GM21723 (cell line): ENCODE data around the gene SMIM8.

ENCODE experiments used
- ATAC-seq: cut with Tn5 transposase; IDR thresholded peaks from one replicate; pipeline ENCODE4 v1.9.1; 2021; ENCODE audit warnings: mild to moderate bottlenecking, moderate library complexity; ENCODE audit not compliant: unreplicated experiment

The SMIM8 gene

GRCh38 chr6:87333591-87334181 is 11.3 kb downstream of the SMIM8 start:
- ATAC-seq = no peak

GRCh38 chr6:87334683-87335082 is 12.3 kb downstream of the SMIM8 start:
- no peak for ATAC-seq

GRCh38 chr6:87336367-87336766 is 14.0 kb downstream of the SMIM8 start:
- no peak for ATAC-seq

- no peak for ATAC-seq
Measured at GRCh38 chr6:87340230-87340629, 17.8 kb downstream of the SMIM8 start.

- ATAC-seq = no peak
Measured at GRCh38 chr6:87341158-87341557, 18.8 kb downstream of the SMIM8 start.

GRCh38 chr6:87341899-87342298 is 19.5 kb downstream of the SMIM8 start:
- peak; percentile 90 for ATAC-seq

- no peak for ATAC-seq
Measured at GRCh38 chr6:87342829-87343228, 20.4 kb downstream of the SMIM8 start.

GRCh38 chr6:87344731-87345130 is 22.3 kb downstream of the SMIM8 start, which contains the start of gene C6orf163:
TSS of gene C6orf163 (plus strand) at chr6:87344813. CDS start at chr6:87345100, 287 bp downstream.
- ATAC-seq = no peak

- ATAC-seq = no peak
Measured at GRCh38 chr6:87346700-87347099, 24.3 kb downstream of the SMIM8 start.

GRCh38 chr6:87349896-87350295 is 27.5 kb downstream of the SMIM8 start:
- no peak for ATAC-seq

GRCh38 chr6:87350516-87350915 is 28.1 kb downstream of the SMIM8 start:
- no peak for ATAC-seq

- no peak for ATAC-seq
Measured at GRCh38 chr6:87351583-87351982, 29.2 kb downstream of the SMIM8 start.

- no peak for ATAC-seq
Measured at GRCh38 chr6:87356181-87356580, 33.8 kb downstream of the SMIM8 start.

- no peak for ATAC-seq
Measured at GRCh38 chr6:87357479-87358196, 35.2 kb downstream of the SMIM8 start.

- ATAC-seq = no peak
Measured at GRCh38 chr6:87364602-87365252, 42.3 kb downstream of the SMIM8 start.

- no peak for ATAC-seq
Measured at GRCh38 chr6:87366072-87366827, 43.9 kb downstream of the SMIM8 start.

- ATAC-seq = no peak
Measured at GRCh38 chr6:87366899-87367298, 44.5 kb downstream of the SMIM8 start.

GRCh38 chr6:87373377-87373776 is 51.0 kb downstream of the SMIM8 start:
- no peak for ATAC-seq

GRCh38 chr6:87375315-87375714 is 52.9 kb downstream of the SMIM8 start:
- no peak for ATAC-seq

- no peak for ATAC-seq
Measured at GRCh38 chr6:87376643-87377042, 54.3 kb downstream of the SMIM8 start.

GRCh38 chr6:87378947-87379346 is 56.6 kb downstream of the SMIM8 start:
- no peak for ATAC-seq
